ENCODE data around the gene TARS3.

Gene TARS3

GRCh38 chr15:101689901-101690300 is 34.4 kb downstream of the TARS3 start:
- ChIA-PET CTCF (no interaction called here), POLR2A (no interaction called here)
- no peak for DNase-seq (ENCODE audit: extremely low spot score)

GRCh38 chr15:101686718-101687117 is 37.6 kb downstream of the TARS3 start:
- TF ChIP-seq CTCF (IDR thresholded peaks at IDR 0.05; ENCODE audit: control extremely low read depth, extremely low read depth, low read depth, missing control alignments), result no peak
- POLR2A ChIA-PET, result no interaction called here
- CTCF ChIA-PET, result interaction anchor here (0.8 to 1.6 kb wide), 4 partner anchors 11 to 46 kb away, joined by 3 to 5 read pairs (median 3); no protein-coding TSS in a partner anchor
- DNase-seq (ENCODE audit: extremely low spot score), result no peak

More at GRCh38 chr15:101689901-101690300, 34.4 kb downstream of the TARS3 start:
- TF ChIP-seq CTCF (IDR thresholded peaks at IDR 0.05; ENCODE audit: control extremely low read depth, extremely low read depth, low read depth, missing control alignments), result no peak

GRCh38 chr15:101684877-101685276 is 39.4 kb downstream of the TARS3 start:
- no peak for DNase-seq (ENCODE audit: extremely low spot score)
- ChIA-PET CTCF (interaction anchor here (1.5 kb wide), 1 partner anchor 12 kb away, joined by 8 read pairs; no protein-coding TSS in a partner anchor), POLR2A (no interaction called here)
- no peak for TF ChIP-seq CTCF (IDR thresholded peaks at IDR 0.05; ENCODE audit: control extremely low read depth, extremely low read depth, low read depth, missing control alignments)

GRCh38 chr15:101684384-101684783 is 39.9 kb downstream of the TARS3 start:
- POLR2A ChIA-PET, result no interaction called here
- CTCF ChIA-PET, result interaction anchor here (1.5 kb wide), 1 partner anchor 12 kb away, joined by 8 read pairs; no protein-coding TSS in a partner anchor
- TF ChIP-seq CTCF (IDR thresholded peaks at IDR 0.05; ENCODE audit: control extremely low read depth, extremely low read depth, low read depth, missing control alignments), result no peak
- no peak for DNase-seq (ENCODE audit: extremely low spot score)

GRCh38 chr15:101679806-101680205 is 44.5 kb downstream of the TARS3 start:
- CTCF ChIA-PET, result interaction anchor here (2.0 kb wide), 1 partner anchor 24 kb away, joined by 6 read pairs; no protein-coding TSS in a partner anchor
- DNase-seq (ENCODE audit: extremely low spot score), result no peak
- TF ChIP-seq CTCF (IDR thresholded peaks at IDR 0.05; ENCODE audit: control extremely low read depth, extremely low read depth, low read depth, missing control alignments), result no peak
- POLR2A ChIA-PET, result no interaction called here

GRCh38 chr15:101676921-101677329 is 47.3 kb downstream of the TARS3 start:
- CTCF ChIA-PET, result interaction anchor here (1.1 to 1.6 kb wide), 3 partner anchors 13 to 35 kb away, joined by 3 to 4 read pairs (median 4); no protein-coding TSS in a partner anchor
- no peak for TF ChIP-seq CTCF (IDR thresholded peaks at IDR 0.05; ENCODE audit: control extremely low read depth, extremely low read depth, low read depth, missing control alignments)

More at GRCh38 chr15:101676921-101677329, 47.3 kb downstream of the TARS3 start:
- POLR2A ChIA-PET, result no interaction called here
- no peak for DNase-seq (ENCODE audit: extremely low spot score)

Data from GM10248 (cell line).